MM.1S (cell line): ENCODE results near the gene NDUFV3.

ENCODE experiments used
- DNase-seq: peaks from one replicate; pipeline ENCODE4 v3.0.0-alpha.2; 2015
- H2AFZ ChIP-seq: fragments of 300-600 bp; sonication (generic); 2 replicates; pipeline ENCODE4 v1.6.0; 2016; ENCODE audit warnings: antibody characterized with exemption, low read length
- H3F3A ChIP-seq: fragments of 300-600 bp; sonication (generic); 2 replicates; pipeline ENCODE4 v1.6.1; 2016; ENCODE audit warnings: mild to moderate bottlenecking, antibody characterized with exemption, low read length, moderate library complexity, mixed read lengths; ENCODE audit not compliant: insufficient read depth
- H3K27ac ChIP-seq: fragments of 300-600 bp; sonication (generic); 2 replicates; pipeline ENCODE4 v1.5.1; 2016; ENCODE audit warnings: mild to moderate bottlenecking, low read length
- H3K27me3 ChIP-seq: fragments of 300-600 bp; sonication (generic); replicated peaks from 2 replicates; pipeline ENCODE4 v1.6.0; 2016; ENCODE audit warnings: low read length; ENCODE audit not compliant: insufficient read depth
- H3K36me3 ChIP-seq: fragments of 300-600 bp; sonication (generic); replicated peaks from 2 replicates; pipeline ENCODE4 v1.6.1; 2016; ENCODE audit warnings: mild to moderate bottlenecking, low read length, mixed read lengths; ENCODE audit not compliant: insufficient read depth
- H3K4me1 ChIP-seq: fragments of 300-600 bp; sonication (generic); 2 replicates; pipeline ENCODE4 v1.6.1; 2016; ENCODE audit warnings: low read length, mixed read lengths
- H3K4me2 ChIP-seq: fragments of 300-600 bp; sonication (generic); 2 replicates; pipeline ENCODE4 v1.6.0; 2016; ENCODE audit warnings: low read depth, low read length
- H3K4me3 ChIP-seq: fragments of 300-600 bp; sonication (generic); 2 replicates; pipeline ENCODE4 v1.5.1; 2016; ENCODE audit warnings: low read length, mixed read lengths
- H3K79me2 ChIP-seq: fragments of 300-600 bp; sonication (generic); 2 replicates; pipeline ENCODE4 v1.6.1; 2016; ENCODE audit warnings: mixed run types, low read length, mixed read lengths
- H3K9ac ChIP-seq: fragments of 300-600 bp; sonication (generic); 2 replicates; pipeline ENCODE4 v1.6.1; 2016; ENCODE audit warnings: low read length, mixed read lengths
- H3K9me2 ChIP-seq: fragments of 300-600 bp; sonication (generic); replicated peaks from 2 replicates; pipeline ENCODE4 v1.6.1; 2016; ENCODE audit warnings: mild to moderate bottlenecking, low read length, mixed read lengths; ENCODE audit not compliant: insufficient read depth
- H3K9me3 ChIP-seq: fragments of 300-600 bp; sonication (generic); replicated peaks from 2 replicates; pipeline ENCODE4 v1.6.1; 2016; ENCODE audit warnings: mild to moderate bottlenecking, low read length, mixed read lengths; ENCODE audit not compliant: insufficient read depth
- H4K20me1 ChIP-seq: fragments of 300-600 bp; sonication (generic); 2 replicates; pipeline ENCODE4 v1.6.1; 2016; ENCODE audit warnings: mild to moderate bottlenecking, low read length, moderate library complexity, mixed read lengths; ENCODE audit not compliant: insufficient read depth
- EZH2 ChIP-seq: fragments of 300-600 bp; sonication (generic); optimal IDR thresholded peaks from 2 replicates; pipeline ENCODE3; 2017; ENCODE audit warnings: low read depth, mild to moderate bottlenecking, antibody characterized with exemption, low read length, mixed read lengths
- EZH2phosphoT487 ChIP-seq: fragments of 300-600 bp; sonication (generic); IDR thresholded peaks from 2 replicates; pipeline ENCODE4 v1.6.1; 2018; ENCODE audit warnings: antibody characterized with exemption, low read length
- TF ChIP-seq, protein P1 (sequence below): fragments of 300-600 bp; sonication (generic); IDR thresholded peaks from 2 replicates; pipeline ENCODE4 v1.5.1; 2016; ENCODE audit warnings: antibody characterized with exemption, low read length, mixed read lengths

The NDUFV3 gene

DNA sequence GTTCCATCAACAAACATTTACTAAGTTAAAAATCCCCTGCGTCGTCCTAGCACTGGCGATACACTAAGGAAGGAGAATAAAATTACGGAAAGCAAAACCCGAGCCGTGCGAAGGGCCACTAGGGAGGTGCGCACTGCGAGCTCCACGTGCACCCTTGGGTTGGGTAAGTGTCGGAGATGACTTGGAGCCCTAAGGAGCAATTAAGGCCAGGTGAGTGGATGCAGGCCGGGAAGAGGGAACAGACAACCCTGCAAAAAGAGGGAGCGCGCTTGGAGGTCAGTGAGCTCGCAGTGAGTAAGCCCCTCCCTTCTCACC, 14.5 kb upstream of the NDUFV3 start:
- H2AFZ ChIP-seq: peak overlapping the region; percentile 52
- no peaks in the 10 kb centered on the region for H3K9me2 ChIP-seq
- TF ChIP-seq, protein P1, sequence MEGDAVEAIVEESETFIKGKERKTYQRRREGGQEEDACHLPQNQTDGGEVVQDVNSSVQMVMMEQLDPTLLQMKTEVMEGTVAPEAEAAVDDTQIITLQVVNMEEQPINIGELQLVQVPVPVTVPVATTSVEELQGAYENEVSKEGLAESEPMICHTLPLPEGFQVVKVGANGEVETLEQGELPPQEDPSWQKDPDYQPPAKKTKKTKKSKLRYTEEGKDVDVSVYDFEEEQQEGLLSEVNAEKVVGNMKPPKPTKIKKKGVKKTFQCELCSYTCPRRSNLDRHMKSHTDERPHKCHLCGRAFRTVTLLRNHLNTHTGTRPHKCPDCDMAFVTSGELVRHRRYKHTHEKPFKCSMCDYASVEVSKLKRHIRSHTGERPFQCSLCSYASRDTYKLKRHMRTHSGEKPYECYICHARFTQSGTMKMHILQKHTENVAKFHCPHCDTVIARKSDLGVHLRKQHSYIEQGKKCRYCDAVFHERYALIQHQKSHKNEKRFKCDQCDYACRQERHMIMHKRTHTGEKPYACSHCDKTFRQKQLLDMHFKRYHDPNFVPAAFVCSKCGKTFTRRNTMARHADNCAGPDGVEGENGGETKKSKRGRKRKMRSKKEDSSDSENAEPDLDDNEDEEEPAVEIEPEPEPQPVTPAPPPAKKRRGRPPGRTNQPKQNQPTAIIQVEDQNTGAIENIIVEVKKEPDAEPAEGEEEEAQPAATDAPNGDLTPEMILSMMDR: no peak
- TF ChIP-seq EZH2phosphoT487 (no peak), EZH2 (no peak)
- peak overlapping the region; percentile 67 for H3K4me2 ChIP-seq
- H3K36me3 ChIP-seq: 0 out of 2 replicates have a peak, but pooled peaks cover 10% of the 10 kb centered on the region
- H3K9me3 ChIP-seq: no peaks in the 10 kb centered on the region
- peak overlapping the region; percentile 87 for H3K27ac ChIP-seq
- DNase-seq: no peak
- H3K4me1 ChIP-seq: peaks cover 6% of the 10 kb centered on the region
- peak overlapping the region; percentile 84 for H3K4me3 ChIP-seq
- peak overlapping the region; percentile 91 for H3K9ac ChIP-seq
- peaks cover 10% of the 10 kb centered on the region for H3F3A ChIP-seq
- H3K79me2 ChIP-seq: peaks cover 57% of the 10 kb centered on the region
- no peaks in the 10 kb centered on the region; the same call in 1 of the 2 replicates for H4K20me1 ChIP-seq
- no peaks in the 10 kb centered on the region for H3K27me3 ChIP-seq

GRCh38 chr21:42878993-42879787, 13.9 kb upstream of the NDUFV3 start, which contains the start of gene WDR4:
Gene WDR4, minus strand, starts transcription at chr21:42879539. Its CDS starts 44 bp downstream, at chr21:42879495.
- Histone ChIP-seq H3K9ac (peak within 1 kb of the TSS; percentile 91), H3K27ac (peak within 1 kb of the TSS; percentile 87), H3K9me2 (no peaks in the 10 kb centered on the region), H3K9me3 (no peaks in the 10 kb centered on the region), H3K4me1 (peaks cover 6% of the 10 kb centered on the region), H2AFZ (peak within 1 kb of the TSS; percentile 52), H3K4me2 (peak within 1 kb of the TSS; percentile 76), H3F3A (peaks cover 10% of the 10 kb centered on the region), H4K20me1 (no peaks in the 10 kb centered on the region), H3K27me3 (no peaks in the 10 kb centered on the region), H3K36me3 (0 out of 2 replicates have a peak, but pooled peaks cover 8% of the 10 kb centered on the region), H3K79me2 (peaks cover 53% of the 10 kb centered on the region), H3K4me3 (peak within 1 kb of the TSS; percentile 84)
- peak; percentile 100 for DNase-seq
- TF ChIP-seq, protein P1: no peak
- no peak for TF ChIP-seq EZH2phosphoT487
- no peak for TF ChIP-seq EZH2

- peak overlapping the region; percentile 52 for H2AFZ ChIP-seq
- H3K9me2 ChIP-seq: no peaks in the 10 kb centered on the region
- H3K4me3 ChIP-seq: peak overlapping the region; percentile 84
These were observed 12.8 kb upstream of the NDUFV3 start for GRCh38 chr21:42880352-42880751.

More at GRCh38 chr21:42880352-42880751, 12.8 kb upstream of the NDUFV3 start:
- H3F3A ChIP-seq: peaks cover 10% of the 10 kb centered on the region
- TF ChIP-seq, protein P1: no peak
- TF ChIP-seq EZH2: no peak
- TF ChIP-seq EZH2phosphoT487: no peak
- no peaks in the 10 kb centered on the region for H3K27me3 ChIP-seq
- no peaks in the 10 kb centered on the region for H4K20me1 ChIP-seq
- peaks cover 6% of the 10 kb centered on the region for H3K4me1 ChIP-seq
- H3K27ac ChIP-seq: peak overlapping the region; percentile 87; the same call in 1 of the 2 replicates
- no peaks in the 10 kb centered on the region for H3K9me3 ChIP-seq
- 0 out of 2 replicates have a peak, but pooled peaks cover 7% of the 10 kb centered on the region for H3K36me3 ChIP-seq
- peak overlapping the region; percentile 76 for H3K4me2 ChIP-seq
- H3K9ac ChIP-seq: peak overlapping the region; percentile 91; the same call in 1 of the 2 replicates
- peaks cover 48% of the 10 kb centered on the region for H3K79me2 ChIP-seq
- no peak for DNase-seq
